HepG2 (cell line): ENCODE results near the gene MXRA7. TPM values are rescaled to one million over a fixed set of nuclear protein-coding genes. Genes with fewer than 3 reads are reported as not detected.

Source experiments
- ARID2 ChIP-seq: sonication (generic); formaldehyde crosslinking; IDR thresholded peaks from 2 replicates; pipeline ENCODE4 v1.8.1; 2022; ENCODE audit warnings: mild to moderate bottlenecking, missing genetic modification reagents, borderline replicate concordance
- CSRNP1 ChIP-seq: sonication (generic); formaldehyde crosslinking; IDR thresholded peaks from 2 replicates; pipeline ENCODE4 v1.8.1; 2023; ENCODE audit warnings: mild to moderate bottlenecking, missing genetic modification reagents
- EHMT2 ChIP-seq: fragments of 200-600 bp; sonication (generic); IDR thresholded peaks from 2 replicates; pipeline ENCODE4 v1.7.0; 2017; ENCODE audit warnings: antibody characterized with exemption, low read depth, low read length, borderline replicate concordance
- IRF2 ChIP-seq: IDR thresholded peaks from 2 replicates; pipeline ENCODE4 v1.6.1; 2018; ENCODE audit warnings: missing genetic modification reagents, missing compliant biosample characterization
- KLF9 ChIP-seq: IDR thresholded peaks from 2 replicates; pipeline ENCODE4 v1.6.1; 2016; ENCODE audit warnings: low read depth
- MAF1 ChIP-seq: sonication (generic); formaldehyde crosslinking; IDR thresholded peaks from 2 replicates; pipeline ENCODE4 v1.5.0; 2020; ENCODE audit warnings: missing genetic modification reagents, borderline replicate concordance
- MIXL1 ChIP-seq: IDR thresholded peaks from 2 replicates; pipeline ENCODE4 v1.6.1; 2016
- MTF2 ChIP-seq: sonication (generic); formaldehyde crosslinking; IDR thresholded peaks from 2 replicates; pipeline ENCODE4 v1.5.0; 2020; ENCODE audit warnings: missing genetic modification reagents, borderline replicate concordance
- MXD1 ChIP-seq: sonication (generic); formaldehyde crosslinking; IDR thresholded peaks from 2 replicates; pipeline ENCODE4 v1.4.0; 2020; ENCODE audit warnings: mild to moderate bottlenecking, missing genetic modification reagents
- MXD3 ChIP-seq: IDR thresholded peaks from 2 replicates; pipeline ENCODE4 v1.6.1; 2016; ENCODE audit warnings: mild to moderate bottlenecking, missing biosample characterization, missing genetic modification reagents
- NFAT5 ChIP-seq: sonication (generic); formaldehyde crosslinking; IDR thresholded peaks from 2 replicates; pipeline ENCODE4 v1.4.0; 2020; ENCODE audit warnings: missing genetic modification reagents
- PRPF4 ChIP-seq: fragments of 200-400 bp; formaldehyde crosslinking; IDR thresholded peaks from 2 replicates; pipeline ENCODE4 v1.6.1; 2016; ENCODE audit warnings: low read length, low read depth; ENCODE audit not compliant: poor library complexity, severe bottlenecking
- SNAPC2 ChIP-seq: sonication (generic); formaldehyde crosslinking; IDR thresholded peaks from 2 replicates; pipeline ENCODE4 v1.8.1; 2022; ENCODE audit warnings: mild to moderate bottlenecking, missing genetic modification reagents
- SP5 ChIP-seq: IDR thresholded peaks from 2 replicates; pipeline ENCODE4 v1.6.1; 2016; ENCODE audit warnings: low read depth, borderline replicate concordance
- ZBTB20 ChIP-seq: sonication (generic); formaldehyde crosslinking; IDR thresholded peaks from 2 replicates; pipeline ENCODE4 v1.8.1; 2023; ENCODE audit warnings: missing genetic modification reagents, low read depth, mild to moderate bottlenecking, borderline replicate concordance
- ZBTB25 ChIP-seq: IDR thresholded peaks from 2 replicates; pipeline ENCODE4 v1.6.1; 2018; ENCODE audit warnings: missing genetic modification reagents
- ZNF138 ChIP-seq: sonication (generic); formaldehyde crosslinking; IDR thresholded peaks from 2 replicates; pipeline ENCODE4 v1.5.0; 2020; ENCODE audit warnings: mild to moderate bottlenecking, low read depth, missing genetic modification reagents
- ZNF260 ChIP-seq: sonication (generic); formaldehyde crosslinking; IDR thresholded peaks from 2 replicates; pipeline ENCODE4 v1.4.0; 2020; ENCODE audit warnings: missing genetic modification reagents, low read depth, mild to moderate bottlenecking, borderline replicate concordance
- ZNF501 ChIP-seq: sonication (generic); formaldehyde crosslinking; IDR thresholded peaks from 2 replicates; pipeline ENCODE4 v1.5.1; 2020; ENCODE audit warnings: mild to moderate bottlenecking, moderate library complexity, missing genetic modification reagents
- ZNF629 ChIP-seq: sonication (generic); formaldehyde crosslinking; conservative IDR thresholded peaks from 2 replicates; pipeline ENCODE4 v1.5.0; 2020; ENCODE audit warnings: missing genetic modification reagents
- ZNF891 ChIP-seq: sonication (generic); formaldehyde crosslinking; IDR thresholded peaks from 2 replicates; pipeline ENCODE4 v1.5.0; 2020; ENCODE audit warnings: mild to moderate bottlenecking, missing genetic modification reagents
- polyA plus RNA-seq, 8 experiments: library from polyadenylated mRNA; depleted of rRNA in 3 of 8; stranded (reverse) in 7 of 8; unstranded in 1 of 8; fragments of >200 nt; fragmentation: Illumina TruSeq in 4 of 8; extraction: Trizol in 4 of 8; gene quantifications; 2 replicates each; pipeline versions ENCODE4 v1.2.1 to v1.2.3, GENCODE V29; 2011 to 2016; ENCODE audit warnings: low read depth in 4 of 8, missing spikeins in 1 of 8, mixed read lengths in 1 of 8; ENCODE audit not compliant: insufficient read depth in 1 of 8
- total RNA-seq, 5 experiments: library from RNA; depleted of rRNA; stranded (reverse); fragments of >200 nt; fragmentation: Illumina TruSeq; extraction: Trizol; gene quantifications; 2 replicates each; pipeline ENCODE4 v1.2.3, GENCODE V29; 2016; ENCODE audit warnings: low read depth in 1 of 5

MXRA7 gene
- total and polyA plus RNA-seq, 2 of the 13 experiments (the other 11 are each of a cell fraction or from before 2014, with no cell fraction given): 44.8 to 112 TPM

- TF ChIP-seq MXD1 (CRISPR knock-in tag): no peak; the same call in 1 of the 2 replicates
- no peak; the same call in none of the 2 replicates for TF ChIP-seq KLF9
- TF ChIP-seq MIXL1 (CRISPR knock-in tag): no peak
- TF ChIP-seq PRPF4: no peak
- TF ChIP-seq MAF1 (CRISPR knock-in tag): no peak
- TF ChIP-seq NFAT5 (CRISPR knock-in tag): no peak
- peak; percentile 35; the same call in 1 of the 2 replicates for TF ChIP-seq ZBTB20 (CRISPR knock-in tag)
- TF ChIP-seq ZNF891 (CRISPR knock-in tag): no peak
- no peak for TF ChIP-seq ARID2 (CRISPR knock-in tag)
- no peak for TF ChIP-seq MXD3 (CRISPR knock-in tag)
- peak; percentile 94 for TF ChIP-seq ZNF501 (CRISPR knock-in tag)
- no peak for TF ChIP-seq SNAPC2 (CRISPR knock-in tag)
- no peak for TF ChIP-seq ZBTB25
- no peak for TF ChIP-seq MTF2 (CRISPR knock-in tag)
- TF ChIP-seq CSRNP1 (CRISPR knock-in tag): 0 out of 2 replicates have a peak, but pooled peaks have one; percentile 21
- TF ChIP-seq EHMT2: no peak
- TF ChIP-seq ZNF629 (CRISPR knock-in tag): no peak
- TF ChIP-seq ZNF138 (CRISPR knock-in tag): peak; percentile 70; the same call in 1 of the 2 replicates
- peak; percentile 85 for TF ChIP-seq SP5
- TF ChIP-seq IRF2 (CRISPR knock-in tag): peak; percentile 73
- no peak for TF ChIP-seq ZNF260
These were observed 27.1 kb upstream of the MXRA7 start, which contains the start of gene MFSD11 (continued) for GRCh38 chr17:76737676-76738467.
